GM18861 (cell line): Measurements from ENCODE around the gene CNTN1.

Source experiments
- ATAC-seq: cut with Tn5 transposase; IDR thresholded peaks from one replicate; pipeline ENCODE4 v1.9.1; 2021; ENCODE audit not compliant: unreplicated experiment

Gene CNTN1

DNA sequence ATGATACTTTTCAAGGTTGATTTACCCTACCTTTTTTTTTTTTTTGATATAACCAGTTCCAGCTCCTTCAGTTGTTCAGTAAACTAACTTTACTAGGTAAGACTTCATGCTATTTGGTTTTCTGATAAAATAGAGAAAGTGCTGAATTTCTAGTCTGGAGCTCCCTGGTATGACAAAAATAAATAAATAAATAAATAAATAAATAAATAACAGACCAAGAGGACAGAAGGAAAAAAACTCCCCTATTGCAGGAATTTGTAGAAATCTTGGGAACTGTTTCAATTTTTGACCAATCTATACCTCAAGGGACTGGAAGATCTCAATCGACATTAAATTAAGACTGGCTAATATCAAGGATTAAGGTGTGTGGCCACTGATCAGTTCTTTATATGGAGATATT lies 265.2 kb downstream of the CNTN1 start:
- no peak for ATAC-seq

DNA sequence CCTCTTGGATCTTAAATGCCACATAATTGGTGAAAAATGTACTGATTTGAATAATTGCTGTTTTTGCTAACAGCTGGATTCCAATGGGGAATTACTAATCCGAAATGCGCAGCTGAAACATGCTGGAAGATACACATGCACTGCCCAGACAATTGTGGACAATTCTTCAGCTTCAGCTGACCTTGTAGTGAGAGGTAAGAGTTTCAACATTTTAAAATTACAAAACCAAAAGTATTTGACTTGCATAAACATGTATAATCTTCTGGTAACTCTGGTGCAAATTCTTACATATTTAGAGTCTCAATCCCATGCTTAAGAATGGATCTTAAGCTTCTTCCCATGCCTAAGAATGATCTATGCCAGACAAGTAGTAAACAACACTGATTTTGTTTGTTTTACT lies 266.8 kb downstream of the CNTN1 start:
- ATAC-seq: no peak

DNA sequence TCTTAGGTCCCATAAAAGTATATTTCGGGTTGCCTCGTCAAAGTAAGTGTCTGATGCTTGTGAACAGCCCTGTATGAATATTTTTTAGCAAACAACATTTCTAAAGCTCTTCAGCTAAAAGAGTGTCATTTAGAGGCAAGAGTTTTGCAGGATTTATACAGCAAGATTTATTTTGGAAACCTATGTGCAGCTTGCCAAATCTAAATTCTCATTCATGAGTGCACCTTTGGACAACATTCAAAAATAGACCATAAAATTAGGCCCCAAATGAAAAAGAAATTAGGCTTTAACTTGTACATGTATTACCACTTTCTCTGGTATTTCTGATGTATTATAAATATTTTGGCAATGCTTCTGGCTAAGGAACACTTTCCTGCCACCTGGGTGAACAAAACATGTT lies 271.5 kb downstream of the CNTN1 start:
- ATAC-seq: no peak

DNA sequence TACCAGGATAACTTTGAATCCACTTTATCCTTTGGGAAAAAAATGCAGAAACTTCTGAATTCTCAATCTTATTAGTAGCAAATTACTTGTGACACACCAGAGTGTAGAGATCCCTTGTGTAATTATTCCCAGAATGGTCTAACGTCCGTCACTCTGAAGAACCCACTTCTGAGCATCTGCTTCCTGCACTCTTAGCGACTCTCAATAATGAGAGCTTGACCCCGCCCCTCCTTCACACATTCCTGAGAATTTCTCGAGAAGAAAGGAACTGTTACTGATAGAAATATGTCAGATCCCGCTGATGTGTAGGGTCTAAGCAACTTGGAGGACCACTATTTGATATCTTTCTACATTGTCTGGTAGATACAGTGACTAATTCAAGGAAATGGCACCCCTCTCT lies 277.6 kb downstream of the CNTN1 start:
- ATAC-seq: no peak

DNA sequence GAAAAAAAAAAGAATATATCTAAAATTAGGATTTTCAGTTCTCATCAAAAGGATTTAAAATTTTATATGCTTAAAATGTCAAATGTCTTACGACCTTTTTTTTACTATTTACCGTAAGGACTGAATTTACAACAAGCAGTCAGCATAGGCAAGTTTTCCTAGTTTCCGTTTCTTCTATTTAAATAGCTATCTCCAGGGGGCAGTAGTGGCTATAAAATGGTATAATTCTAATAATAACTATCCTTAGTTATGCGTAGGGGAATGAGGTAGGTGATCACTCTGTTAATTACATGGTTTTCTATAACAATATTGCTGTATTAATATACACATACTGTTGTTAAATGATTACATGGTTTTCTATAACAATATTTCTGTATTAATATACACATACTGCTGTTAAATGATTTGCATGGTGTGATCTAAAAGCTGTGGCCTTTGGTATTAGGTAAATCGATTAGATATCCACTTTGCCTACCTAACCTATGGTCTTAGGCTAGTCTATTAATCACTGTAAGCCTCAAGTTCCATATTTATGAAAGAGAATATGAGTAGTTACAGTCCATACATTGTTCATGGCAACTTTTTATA lies 278.2 kb downstream of the CNTN1 start:
- ATAC-seq: no peak

DNA sequence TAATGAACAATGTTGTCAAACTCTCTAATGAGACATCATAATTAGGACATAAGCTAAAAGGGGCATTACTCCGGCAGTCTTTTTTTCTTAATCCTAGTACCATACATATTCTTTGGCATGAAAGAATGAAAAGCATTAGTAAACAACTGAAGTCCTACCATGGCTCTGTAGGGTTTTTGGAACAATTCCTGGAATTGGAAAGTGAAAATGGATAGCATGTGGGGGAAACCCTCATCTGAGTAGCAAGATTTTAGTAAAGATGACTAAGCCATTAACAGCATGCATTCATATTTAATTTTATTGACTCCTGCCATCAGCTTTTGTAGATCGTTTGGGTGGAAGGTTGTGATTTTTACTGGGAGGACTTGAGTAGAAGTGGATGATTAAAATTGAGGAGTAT lies 279.7 kb downstream of the CNTN1 start:
- no peak for ATAC-seq

DNA sequence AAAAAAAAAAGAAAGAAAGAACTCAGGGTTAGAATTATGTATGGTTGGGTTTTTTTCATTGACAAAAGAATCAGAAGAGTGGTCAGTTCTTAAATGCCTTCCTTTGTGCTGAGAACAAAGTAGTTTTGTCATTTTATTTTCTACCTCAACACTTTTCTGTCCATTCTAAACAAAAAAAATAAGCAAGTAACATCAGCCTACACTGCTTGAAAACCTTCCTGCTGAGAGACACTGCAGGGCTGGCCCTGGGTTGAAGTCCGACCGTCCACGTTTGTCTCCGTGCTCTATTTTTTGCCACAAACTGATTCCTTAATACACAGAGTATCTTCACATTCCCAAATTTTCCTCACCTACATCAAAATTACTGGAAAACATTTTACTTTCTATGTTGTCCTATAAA lies 284.3 kb downstream of the CNTN1 start:
- ATAC-seq: no peak

DNA sequence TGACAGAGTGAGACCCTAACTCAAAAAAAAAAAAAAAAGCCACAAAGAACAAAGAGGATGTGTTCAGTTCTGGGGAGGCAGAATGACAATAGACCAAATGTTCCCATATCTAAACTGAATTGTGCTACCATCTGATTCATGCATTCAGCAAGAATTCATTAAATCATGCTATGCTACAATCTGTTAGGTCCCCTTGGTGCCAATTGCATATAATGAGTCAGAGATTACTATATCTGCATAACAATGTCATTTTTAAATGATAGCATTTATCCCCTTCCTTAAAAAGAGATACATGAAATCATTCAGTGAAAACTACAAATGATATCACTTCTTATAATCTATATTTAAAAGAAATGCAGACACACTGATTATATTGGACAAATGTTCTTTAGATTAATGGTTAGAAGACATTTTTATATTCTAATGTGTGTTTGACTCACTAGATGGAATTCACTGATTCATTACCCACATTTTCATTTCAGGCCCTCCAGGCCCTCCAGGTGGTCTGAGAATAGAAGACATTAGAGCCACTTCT lies 288.3 kb downstream of the CNTN1 start:
- no peak for ATAC-seq

DNA sequence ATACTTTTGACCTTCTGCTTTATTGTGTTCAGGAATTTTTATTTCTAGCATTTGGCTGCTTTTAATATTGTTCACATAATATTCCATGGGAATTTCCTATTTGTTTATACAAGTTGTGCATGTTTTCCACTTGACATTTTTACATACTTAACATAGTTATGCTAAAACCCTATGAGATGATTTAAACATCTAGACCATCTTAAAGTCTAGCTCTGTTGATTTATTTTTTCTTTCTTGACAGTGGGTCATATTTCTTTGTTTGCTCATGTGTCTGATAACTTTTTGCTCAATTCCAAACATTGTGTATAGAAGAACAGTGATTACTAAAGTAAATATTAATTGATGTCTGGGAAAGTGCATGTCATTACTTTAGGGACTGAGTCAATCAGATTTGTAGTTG lies 293.8 kb downstream of the CNTN1 start:
- no peak for ATAC-seq

DNA sequence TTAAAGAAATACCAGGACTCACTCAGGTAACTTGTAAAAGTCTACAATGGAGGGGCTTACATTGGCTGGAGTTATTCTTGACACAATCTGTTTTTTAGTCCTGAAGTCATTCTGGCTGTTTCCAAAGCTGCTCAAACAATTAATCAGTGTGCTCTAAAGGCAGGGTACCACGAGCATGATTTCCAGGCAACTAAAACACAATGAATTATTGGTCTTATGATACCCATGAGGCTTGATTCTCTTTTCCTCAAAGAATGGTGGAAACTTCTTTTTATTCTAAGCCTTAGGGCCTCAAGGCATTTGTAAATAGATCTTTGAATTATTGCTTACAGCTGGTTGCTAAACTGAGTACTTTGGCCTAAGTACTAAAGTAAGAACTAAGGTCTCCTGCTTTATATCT lies 296.1 kb downstream of the CNTN1 start:
- ATAC-seq: no peak

DNA sequence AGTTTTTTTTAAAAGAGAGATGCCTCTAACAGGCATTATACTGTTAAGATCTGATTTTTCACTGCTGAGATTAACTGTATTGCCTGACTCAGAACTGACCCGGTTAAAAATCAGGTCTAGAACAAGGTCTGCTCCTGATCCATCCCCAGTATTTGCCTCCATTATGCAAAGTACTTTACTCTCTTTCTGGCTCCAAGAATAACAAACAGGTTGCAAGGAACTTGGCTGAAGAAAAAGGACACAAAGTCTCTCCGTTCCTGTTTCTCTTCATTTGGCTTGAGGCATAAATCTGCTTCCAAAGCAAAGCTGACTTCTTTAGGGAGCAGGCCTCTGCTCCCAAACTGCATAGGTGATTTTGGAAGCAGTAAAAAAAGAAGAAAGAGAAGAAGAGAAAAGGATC lies 296.6 kb downstream of the CNTN1 start:
- ATAC-seq: no peak

DNA sequence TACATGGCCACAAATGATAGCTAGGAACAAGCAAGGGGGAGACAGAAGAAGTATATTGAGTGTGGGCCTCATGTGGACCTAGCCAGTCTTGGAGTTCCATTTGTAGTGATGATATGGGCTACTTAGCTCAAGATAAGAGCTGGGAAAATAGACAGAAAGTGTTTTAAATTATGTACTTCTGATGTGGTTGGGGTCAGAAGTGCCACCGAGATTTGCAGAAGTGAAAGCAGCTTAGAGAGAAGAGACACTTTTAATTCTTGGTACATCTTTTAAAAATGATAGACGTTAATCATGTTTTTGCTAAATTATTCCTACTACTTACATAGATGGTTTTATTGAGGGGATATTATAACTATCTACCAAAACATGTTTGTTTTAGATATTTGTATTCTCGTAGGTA lies 297.5 kb downstream of the CNTN1 start:
- no peak for ATAC-seq

DNA sequence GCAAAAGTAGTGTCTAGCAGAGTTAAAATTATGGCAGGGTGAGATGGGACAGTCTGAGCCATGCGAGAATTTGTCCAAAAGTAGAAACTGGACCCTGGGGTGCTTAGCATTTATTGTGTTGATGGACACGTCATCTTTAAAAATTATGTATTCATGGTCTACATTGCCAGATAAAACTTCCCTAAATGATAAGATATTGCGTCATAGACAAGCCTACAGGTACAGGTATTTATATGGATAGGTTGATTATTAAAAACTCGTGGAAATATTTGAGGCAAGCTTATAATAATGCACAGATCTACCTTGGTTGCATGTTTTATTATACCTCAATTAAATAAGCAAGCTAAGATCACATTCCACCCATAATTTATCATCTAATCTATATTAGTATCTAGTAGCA lies 299.9 kb downstream of the CNTN1 start:
- ATAC-seq: no peak

DNA sequence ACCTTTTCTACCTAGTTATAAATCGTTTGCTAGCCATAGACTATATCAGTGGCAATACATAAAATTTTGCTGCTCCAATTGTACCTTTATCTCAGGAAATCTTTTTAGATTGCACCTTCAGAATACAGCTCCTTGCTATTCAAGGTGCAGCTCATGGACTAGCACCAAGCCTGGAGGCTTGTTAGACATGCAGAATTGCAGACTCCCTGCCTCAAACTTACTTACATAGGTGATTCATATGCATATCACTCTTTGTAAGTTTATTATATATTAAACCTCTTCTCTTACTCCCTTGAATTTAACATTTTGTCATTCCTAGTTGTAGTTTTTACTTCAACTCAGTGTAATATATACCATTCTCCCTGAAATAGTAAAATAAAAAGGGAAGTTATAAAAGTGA lies 300.4 kb downstream of the CNTN1 start:
- no peak for ATAC-seq

DNA sequence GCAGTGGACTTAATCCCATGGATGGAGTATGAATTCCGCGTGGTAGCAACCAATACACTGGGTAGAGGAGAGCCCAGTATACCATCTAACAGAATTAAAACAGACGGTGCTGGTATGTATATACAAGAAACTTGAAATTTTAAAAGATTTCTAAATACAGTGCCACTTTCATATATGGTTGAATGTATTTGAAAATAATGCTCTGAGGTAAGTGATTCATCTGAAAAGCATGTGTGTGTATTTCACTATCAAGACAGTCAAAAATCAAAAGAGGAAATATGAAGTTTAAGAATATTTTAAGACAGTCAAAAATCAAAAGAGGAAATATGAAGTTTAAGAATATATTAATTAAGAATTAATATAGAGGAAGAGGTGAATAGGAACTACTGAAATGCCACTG lies 300.9 kb downstream of the CNTN1 start:
- no peak for ATAC-seq

DNA sequence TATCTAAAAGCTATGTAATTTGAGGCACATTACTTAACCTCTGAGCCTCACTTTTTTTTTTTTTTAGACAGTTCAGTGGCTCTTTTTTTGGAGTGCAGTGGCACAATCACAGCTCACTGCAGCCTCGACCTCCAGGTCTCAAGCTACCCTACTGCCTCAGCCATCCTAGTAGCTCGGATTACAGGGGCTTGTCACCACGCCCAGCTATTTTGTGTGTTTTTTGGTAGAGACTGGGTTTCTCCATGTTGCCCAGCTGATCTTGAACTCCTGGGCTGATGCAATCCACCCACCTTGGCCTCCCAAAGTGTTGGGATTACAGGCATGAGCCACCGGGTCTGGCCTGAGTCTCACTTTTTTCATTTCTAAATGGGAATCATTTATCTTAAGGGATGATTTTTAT lies 303.9 kb downstream of the CNTN1 start:
- ATAC-seq: no peak

DNA sequence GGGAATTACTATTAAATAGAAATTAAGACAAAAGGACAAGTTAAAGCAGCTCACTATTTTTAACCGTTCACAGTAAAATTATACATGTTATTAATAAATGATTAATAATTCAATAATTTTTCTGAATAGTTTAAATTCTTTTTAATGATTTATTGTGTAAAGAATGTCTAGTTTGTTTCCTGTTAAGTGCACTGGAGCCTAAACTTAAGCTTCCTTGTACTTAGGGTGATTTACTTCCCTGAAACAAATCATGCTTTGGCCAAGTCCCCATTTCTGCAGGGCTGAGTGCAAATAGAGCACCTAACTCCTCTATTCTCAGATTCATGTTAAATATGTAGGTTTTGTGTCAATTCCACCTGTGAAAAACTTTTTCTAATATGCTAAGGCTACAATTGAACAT lies 307.0 kb downstream of the CNTN1 start:
- ATAC-seq: no peak

DNA sequence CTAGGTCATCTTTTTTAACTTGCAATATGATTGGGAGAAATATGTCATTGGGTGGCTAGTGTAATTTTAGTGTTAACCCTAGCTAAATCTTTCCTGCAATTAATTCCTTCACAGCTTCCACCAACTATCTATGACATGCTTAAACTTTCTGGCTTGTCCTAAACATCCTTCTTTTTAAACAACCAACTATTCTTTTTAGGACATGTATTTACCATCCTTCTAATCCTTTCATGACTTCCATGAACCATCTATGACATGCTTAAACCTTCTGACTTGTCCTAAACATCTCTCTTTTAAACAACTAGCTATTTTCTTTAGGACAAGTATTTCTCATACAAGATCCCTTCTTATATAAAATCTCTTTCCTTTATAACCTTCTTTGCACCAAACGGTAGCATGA lies 316.2 kb downstream of the CNTN1 start:
- ATAC-seq: no peak

DNA sequence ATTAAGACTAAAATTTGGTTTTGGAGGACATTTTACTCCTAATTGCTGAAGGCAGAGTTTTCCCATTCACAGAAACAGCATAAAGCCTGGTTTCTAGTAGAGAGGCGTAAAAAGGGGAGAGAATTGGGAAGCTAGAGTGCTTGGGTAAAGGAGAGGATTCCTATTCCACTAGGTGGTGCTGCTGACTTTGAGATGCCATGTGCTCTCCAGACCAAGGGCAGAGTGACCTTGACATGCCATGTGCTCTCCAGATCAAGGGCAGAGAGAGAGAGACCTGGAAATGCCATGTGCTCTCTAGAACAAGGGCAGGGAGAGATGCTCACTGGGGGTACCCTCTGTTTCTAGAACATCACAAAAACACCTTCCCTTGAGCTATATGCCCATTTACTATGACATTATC lies 319.7 kb downstream of the CNTN1 start:
- no peak for ATAC-seq

DNA sequence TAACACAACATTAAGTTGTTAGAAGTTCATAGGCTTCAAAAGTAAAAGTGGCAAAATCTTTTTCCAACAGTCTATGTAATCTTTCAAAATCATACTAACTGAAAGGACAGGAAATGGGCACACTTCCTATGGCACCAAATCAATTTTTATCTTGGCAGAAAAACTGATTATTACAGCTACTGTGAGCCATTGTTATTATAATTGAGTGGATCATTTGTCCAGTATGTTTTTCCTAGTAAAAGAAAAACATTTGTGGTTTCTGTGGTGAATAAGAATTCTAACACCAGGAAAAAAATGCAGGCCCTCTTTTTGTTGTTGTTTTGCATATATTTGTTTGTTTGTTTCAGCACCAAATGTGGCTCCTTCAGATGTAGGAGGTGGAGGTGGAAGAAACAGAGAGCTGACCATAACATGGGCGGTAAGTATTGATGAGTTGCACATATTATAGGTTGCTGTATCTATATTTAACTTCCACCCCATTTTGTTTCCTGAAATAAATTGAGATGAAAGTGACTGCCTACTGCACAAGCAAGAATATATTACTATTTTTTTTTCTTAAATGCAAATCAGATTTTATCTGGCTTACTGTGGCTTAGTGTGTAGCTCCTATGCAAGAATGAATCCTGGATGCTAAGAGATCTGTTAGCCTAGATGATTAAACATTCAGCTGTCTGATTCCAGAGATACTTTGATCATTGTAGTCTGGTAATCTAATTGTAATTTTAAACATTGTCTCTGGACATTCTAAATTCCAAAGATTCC lies 321.8 kb downstream of the CNTN1 start:
- ATAC-seq: no peak

DNA sequence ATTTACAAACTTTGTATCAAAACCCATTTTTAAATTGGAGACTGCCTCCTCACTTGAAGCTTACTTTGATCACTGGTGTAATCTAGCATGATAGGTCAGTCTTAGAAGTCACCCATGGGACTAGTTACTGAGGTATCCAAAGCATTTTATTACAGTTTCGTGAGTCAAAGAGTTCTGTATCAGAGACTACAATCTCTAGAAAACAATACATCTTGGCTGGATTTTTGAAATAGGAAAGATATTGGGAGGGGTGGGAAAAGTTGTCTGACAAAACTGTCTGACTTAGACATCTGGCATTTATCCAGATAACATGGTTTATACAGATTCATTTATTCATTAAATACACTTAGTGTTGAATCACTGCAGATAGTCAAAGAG lies 322.4 kb downstream of the CNTN1 start:
- ATAC-seq: no peak

DNA sequence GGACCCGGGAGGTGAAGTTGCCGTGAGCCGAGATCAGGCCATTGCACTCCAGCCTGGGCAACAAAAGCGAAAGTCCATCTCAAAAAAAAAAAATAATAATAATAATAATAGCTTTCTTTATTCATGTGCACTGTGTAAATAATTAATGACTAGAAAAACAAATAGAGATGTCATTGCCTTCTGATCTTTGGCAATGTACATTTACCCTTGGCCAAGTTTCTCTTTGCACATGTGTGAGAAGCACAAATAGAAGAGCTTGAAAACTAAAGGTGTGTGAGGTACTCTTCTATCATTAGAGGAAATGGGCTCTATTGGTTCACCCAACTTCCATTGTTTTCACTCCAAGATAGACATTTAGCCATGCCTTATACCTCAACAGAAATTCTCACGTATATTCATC lies 325.8 kb downstream of the CNTN1 start:
- ATAC-seq: no peak

DNA sequence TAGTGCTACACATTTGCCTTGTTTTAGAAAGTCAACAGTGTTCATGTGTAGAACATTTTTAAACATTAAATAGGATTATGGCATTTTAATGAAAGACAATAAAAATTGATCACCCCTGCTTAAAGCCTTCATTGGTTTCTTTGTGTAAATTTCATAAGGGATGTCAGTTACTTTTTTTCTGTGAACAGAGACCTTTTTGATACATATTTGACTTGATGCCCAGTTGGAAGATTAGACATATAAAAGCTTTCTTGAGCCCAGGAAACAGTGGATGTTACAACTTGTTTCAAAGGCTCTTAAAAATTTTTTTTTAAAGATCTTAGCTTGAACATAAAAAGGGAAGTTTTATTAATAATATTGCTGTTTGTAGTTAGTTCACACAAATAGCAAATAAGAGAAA lies 327.2 kb downstream of the CNTN1 start:
- no peak for ATAC-seq
